Chondrocyte (in vitro differentiated cells): ENCODE data around the gene MGST3. TPM values are rescaled to one million over a fixed set of nuclear protein-coding genes. Genes with fewer than 3 reads are reported as not detected.

Source experiments
- DNase-seq: peaks from one replicate; pipeline ENCODE4 v3.0.0; 2021; ENCODE audit warnings: mixed read lengths, low spot score
- H3K27ac Mint-ChIP-seq: one replicate; pipeline ENCODE4 v1.8.0; 2021; ENCODE audit warnings: mild to moderate bottlenecking, moderate library complexity, mixed read lengths; ENCODE audit not compliant: unreplicated experiment
- H3K27me3 Mint-ChIP-seq: 2 replicates; pipeline ENCODE4 v1.8.0; 2021; ENCODE audit warnings: low read depth, mixed read lengths
- H3K36me3 Mint-ChIP-seq: 2 replicates; pipeline ENCODE4 v1.8.0; 2021; ENCODE audit warnings: low read depth, mixed read lengths
- H3K4me1 Mint-ChIP-seq: 2 replicates; pipeline ENCODE4 v1.8.0; 2021; ENCODE audit warnings: low read depth, mild to moderate bottlenecking, mixed read lengths
- H3K4me3 Mint-ChIP-seq: one replicate; pipeline ENCODE4 v1.8.0; 2021; ENCODE audit warnings: mild to moderate bottlenecking, moderate library complexity, mixed read lengths; ENCODE audit not compliant: unreplicated experiment
- H3K9me3 Mint-ChIP-seq: 2 replicates; pipeline ENCODE4 v1.8.0; 2021; ENCODE audit warnings: low read depth, mixed read lengths
- total RNA-seq: library from RNA; stranded (reverse); gene quantifications from 3 replicates; pipeline ENCODE4 v1.2.1, GENCODE V29; 2021
- TF ChIP-seq, protein P1 (sequence below): fragments of 200-600 bp; sonication (generic); IDR thresholded peaks from 2 replicates; pipeline ENCODE4 v1.5.0; 2021; ENCODE audit warnings: antibody characterized with exemption, mild to moderate bottlenecking, moderate library complexity

MGST3 gene
- total RNA-seq, 1 donor from 2014 or later = 165 TPM

DNA sequence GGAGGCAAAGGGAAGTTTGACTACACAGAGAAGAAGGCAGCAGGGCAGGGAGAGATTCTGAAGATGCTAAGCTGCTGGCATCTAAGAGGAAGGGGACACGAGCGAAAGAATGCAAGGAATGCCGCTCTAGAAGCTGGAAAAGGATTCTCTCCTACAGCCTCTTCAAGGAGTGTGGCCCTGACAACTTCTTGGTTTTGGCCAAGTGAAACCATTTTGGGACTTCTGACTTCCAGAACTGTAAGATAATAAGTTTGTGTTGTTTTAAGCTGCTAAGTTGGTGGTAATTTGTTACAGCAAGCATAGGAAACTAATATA is 28.5 kb downstream of the MGST3 start:
- Mint-ChIP-seq H3K9me3 (no peaks in the 10 kb centered on the region), H3K4me1 (peaks cover 5% of the 10 kb centered on the region), H3K27me3 (no peaks in the 10 kb centered on the region), H3K4me3 (no peak overlapping the region), H3K27ac (peak overlapping the region; percentile 59), H3K36me3 (peaks cover 21% of the 10 kb centered on the region)
- no peak for DNase-seq
- TF ChIP-seq, protein P1, sequence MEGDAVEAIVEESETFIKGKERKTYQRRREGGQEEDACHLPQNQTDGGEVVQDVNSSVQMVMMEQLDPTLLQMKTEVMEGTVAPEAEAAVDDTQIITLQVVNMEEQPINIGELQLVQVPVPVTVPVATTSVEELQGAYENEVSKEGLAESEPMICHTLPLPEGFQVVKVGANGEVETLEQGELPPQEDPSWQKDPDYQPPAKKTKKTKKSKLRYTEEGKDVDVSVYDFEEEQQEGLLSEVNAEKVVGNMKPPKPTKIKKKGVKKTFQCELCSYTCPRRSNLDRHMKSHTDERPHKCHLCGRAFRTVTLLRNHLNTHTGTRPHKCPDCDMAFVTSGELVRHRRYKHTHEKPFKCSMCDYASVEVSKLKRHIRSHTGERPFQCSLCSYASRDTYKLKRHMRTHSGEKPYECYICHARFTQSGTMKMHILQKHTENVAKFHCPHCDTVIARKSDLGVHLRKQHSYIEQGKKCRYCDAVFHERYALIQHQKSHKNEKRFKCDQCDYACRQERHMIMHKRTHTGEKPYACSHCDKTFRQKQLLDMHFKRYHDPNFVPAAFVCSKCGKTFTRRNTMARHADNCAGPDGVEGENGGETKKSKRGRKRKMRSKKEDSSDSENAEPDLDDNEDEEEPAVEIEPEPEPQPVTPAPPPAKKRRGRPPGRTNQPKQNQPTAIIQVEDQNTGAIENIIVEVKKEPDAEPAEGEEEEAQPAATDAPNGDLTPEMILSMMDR = no peak

DNA sequence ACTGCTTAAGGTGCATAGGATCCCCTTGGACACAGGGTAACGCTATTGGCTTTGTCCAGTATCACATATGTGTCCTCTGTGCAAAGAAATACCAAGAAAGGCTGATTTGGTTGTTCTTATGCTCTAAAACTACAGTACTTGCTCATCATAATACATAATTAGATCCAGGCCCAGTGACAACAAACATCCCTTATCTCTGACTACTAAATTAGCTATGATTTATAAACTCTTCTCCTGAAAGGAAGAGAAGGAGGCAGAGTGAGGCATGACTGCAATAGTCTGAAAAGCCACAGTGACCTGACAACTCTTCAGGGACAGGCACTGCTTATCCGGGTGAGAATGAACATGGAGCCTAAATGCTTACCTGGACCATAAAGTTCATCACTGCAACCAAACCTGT is 30.7 kb downstream of the MGST3 start:
- Mint-ChIP-seq H3K4me3 (no peak overlapping the region), H3K27me3 (no peaks in the 10 kb centered on the region), H3K4me1 (peaks cover 13% of the 10 kb centered on the region), H3K27ac (no peak overlapping the region), H3K36me3 (peaks cover 25% of the 10 kb centered on the region), H3K9me3 (no peaks in the 10 kb centered on the region)
- TF ChIP-seq, protein P1 = no peak
- DNase-seq = no peak

DNA sequence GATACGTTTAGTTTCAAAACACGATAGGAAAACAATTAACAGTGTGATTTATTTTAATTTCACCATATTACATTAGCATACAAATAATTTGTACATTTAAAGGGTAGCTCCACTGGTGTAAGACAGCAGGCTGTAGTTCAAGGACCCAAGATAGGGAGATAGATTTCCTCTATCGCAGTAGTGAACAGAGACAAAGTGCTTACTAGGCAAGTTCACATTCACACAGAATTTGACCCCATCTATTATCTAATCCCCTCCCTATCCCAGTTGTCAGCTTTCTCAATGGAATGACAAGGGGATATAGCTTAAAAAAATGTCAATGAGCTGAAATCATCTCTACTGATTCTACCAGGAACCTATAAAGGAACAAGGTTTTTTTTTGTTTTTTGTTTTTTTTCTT is 31.2 kb downstream of the MGST3 start:
- Mint-ChIP-seq H3K27me3 (no peaks in the 10 kb centered on the region), H3K36me3 (peaks cover 27% of the 10 kb centered on the region), H3K27ac (no peak overlapping the region), H3K4me3 (no peak overlapping the region), H3K4me1 (peaks cover 13% of the 10 kb centered on the region), H3K9me3 (no peaks in the 10 kb centered on the region)
- DNase-seq = no peak
- TF ChIP-seq, protein P1 = no peak

DNA sequence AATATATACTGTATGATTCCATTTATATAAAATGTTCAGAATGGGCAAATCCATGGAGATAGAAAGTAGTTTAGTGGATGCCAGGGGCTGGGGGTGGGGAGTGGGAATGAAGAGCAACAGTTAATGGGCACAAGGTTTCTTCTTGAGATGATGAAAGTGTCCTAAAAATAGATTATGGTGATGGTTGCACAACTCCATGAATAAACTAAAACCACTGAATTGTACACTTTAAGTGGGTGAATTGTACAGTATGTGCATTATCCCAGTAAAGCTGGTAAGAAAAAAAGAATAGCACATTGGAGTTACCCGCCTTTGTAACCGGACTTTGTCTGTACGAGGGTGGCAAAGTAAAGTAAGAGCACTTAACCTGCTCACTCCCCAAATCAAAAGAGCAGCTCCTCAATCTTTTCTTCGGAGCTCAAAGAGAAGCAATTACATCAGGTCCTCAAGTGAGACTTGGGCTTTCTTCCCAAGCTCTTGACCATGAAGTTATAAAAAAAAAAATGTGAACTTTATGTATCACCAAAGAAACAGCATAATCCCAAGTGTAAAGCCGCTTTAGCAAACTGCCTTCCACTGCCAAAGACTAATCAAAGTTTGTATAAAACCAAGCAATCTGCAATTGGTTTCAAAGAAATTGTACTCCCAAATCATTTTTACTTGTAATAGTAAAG is 35.3 kb downstream of the MGST3 start:
- Mint-ChIP-seq H3K27me3 (no peaks in the 10 kb centered on the region), H3K36me3 (peaks cover 37% of the 10 kb centered on the region), H3K4me1 (peaks cover 8% of the 10 kb centered on the region), H3K9me3 (no peaks in the 10 kb centered on the region), H3K4me3 (no peak overlapping the region), H3K27ac (peak overlapping the region; percentile 17)
- TF ChIP-seq, protein P1 = no peak
- DNase-seq = no peak

DNA sequence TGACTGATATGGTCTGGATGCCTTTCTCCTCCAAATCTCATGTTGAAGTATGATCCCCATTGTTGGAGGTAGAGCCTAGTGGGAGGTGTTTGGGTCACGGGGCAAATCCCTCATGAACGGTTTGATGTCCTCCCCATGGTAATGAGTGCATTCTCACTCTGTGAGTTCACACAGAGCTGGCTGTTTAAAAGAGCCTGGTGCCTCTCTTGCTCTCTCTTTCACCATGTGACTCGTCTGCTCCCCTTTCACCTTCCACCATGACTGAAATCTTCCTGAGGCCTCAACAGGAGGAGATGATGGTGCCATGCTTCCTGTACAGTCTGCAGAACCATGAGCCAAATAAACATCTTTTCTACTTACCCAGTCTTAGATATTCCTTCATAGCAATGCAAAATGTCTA is 37.1 kb downstream of the MGST3 start:
- no peak for DNase-seq
- H3K9me3 Mint-ChIP-seq = no peaks in the 10 kb centered on the region
- no peak overlapping the region for H3K27ac Mint-ChIP-seq
- TF ChIP-seq, protein P1 = no peak
- H3K4me3 Mint-ChIP-seq = no peak overlapping the region
- H3K4me1 Mint-ChIP-seq = peaks cover 8% of the 10 kb centered on the region
- H3K36me3 Mint-ChIP-seq = peaks cover 40% of the 10 kb centered on the region
- H3K27me3 Mint-ChIP-seq = no peaks in the 10 kb centered on the region
